ENCODE results near the gene MRPS33. TPM values are rescaled to one million over a fixed set of nuclear protein-coding genes. Genes with fewer than 3 reads are reported as not detected.

The MRPS33 gene
- total and polyA plus RNA-seq, 2 donors (not counting 1 experiment from before 2014, with no cell fraction given): 9.1 to 25.3 TPM

DNA sequence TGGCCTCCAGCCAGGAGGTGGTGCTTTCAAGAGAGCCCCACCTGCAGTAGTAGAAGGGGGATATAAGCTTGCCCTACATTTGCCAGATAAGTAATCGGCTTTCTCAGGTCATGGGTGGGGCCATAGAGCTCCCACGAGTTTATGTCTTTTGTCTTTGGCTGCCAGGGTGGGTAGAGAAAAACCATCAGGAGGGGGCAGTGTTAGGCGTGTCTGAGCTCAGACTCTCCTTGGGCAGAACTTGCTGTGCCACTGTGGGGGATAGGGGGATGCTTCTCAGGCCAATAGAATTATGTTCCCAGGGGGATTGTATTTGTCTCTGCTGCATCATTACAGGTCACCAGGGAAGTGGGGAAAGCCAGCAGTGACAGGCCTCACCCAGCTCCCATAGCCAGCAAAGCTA is 12.3 kb upstream of the MRPS33 start:
- peaks cover 66% of the 10 kb centered on the region for H3K27me3 Mint-ChIP-seq
- Histone ChIP-seq H3K4me1 (ENCODE audit: control insufficient read depth in 2 of 2, insufficient read depth in 2 of 2, low read length in 2 of 2) (no peaks in the 10 kb centered on the region), H3K27me3 (replicated peaks in 1 of 4; ENCODE audit: control extremely low read depth in 1 of 4, control insufficient read depth in 3 of 4, insufficient read depth in 4 of 4, low read length in 3 of 4) (peaks cover 0 to 15% (median 2%) of the 10 kb centered on the region in 4 experiments), H3K27ac (ENCODE audit: low read length in 2 of 2) (no peak overlapping the region), H3K79me2 (ENCODE audit: control insufficient read depth, insufficient read depth, low read length) (no peaks in the 10 kb centered on the region), H2AFZ (ENCODE audit: insufficient read depth, low read depth, low read length, poor library complexity, severe bottlenecking) (no peak overlapping the region), H3K9me3 (ENCODE audit: control extremely low read depth in 1 of 3, control insufficient read depth in 2 of 3, insufficient read depth in 1 of 3, low read length in 2 of 3) (peaks cover 0 to 12% (median 6%) of the 10 kb centered on the region in 3 donors), H3K9ac (ENCODE audit: low read length) (no peak overlapping the region), H3K4me3 (ENCODE audit: control extremely low read depth in 1 of 5, extremely low read depth in 1 of 5, insufficient read depth in 1 of 5, low read depth in 2 of 5, low read length in 4 of 5) (no peak overlapping the region), H4K20me1 (ENCODE audit: control insufficient read depth, insufficient read depth, low read length, poor library complexity, severe bottlenecking) (no peaks in the 10 kb centered on the region), H3K4me2 (replicated peaks; ENCODE audit: low read depth, low read length, poor library complexity, severe bottlenecking) (no peak overlapping the region), H3K36me3 (replicated peaks in 1 of 2; ENCODE audit: control extremely low read depth in 1 of 2, control insufficient read depth in 1 of 2, extremely low read depth in 1 of 2, insufficient read depth in 2 of 2, low read length in 1 of 2) (no peaks in the 10 kb centered on the region)
- DNase-seq: no peak
- CTCF ChIA-PET: no interaction called here
- 64% methylated on average over 3 of the region's 3 CpGs for WGBS (ENCODE audit: insufficient coverage)
- H3K4me3 Mint-ChIP-seq: no peak overlapping the region
- H3K4me1 Mint-ChIP-seq: no peaks in the 10 kb centered on the region
- ATAC-seq (ENCODE audit: low read depth): no peak
- peaks cover 7% of the 10 kb centered on the region for H3K9me3 Mint-ChIP-seq (ENCODE audit: insufficient read depth)
- H3K27ac Mint-ChIP-seq: no peak overlapping the region
- POLR2A ChIA-PET: no interaction called here
- TF ChIP-seq, protein P1, sequence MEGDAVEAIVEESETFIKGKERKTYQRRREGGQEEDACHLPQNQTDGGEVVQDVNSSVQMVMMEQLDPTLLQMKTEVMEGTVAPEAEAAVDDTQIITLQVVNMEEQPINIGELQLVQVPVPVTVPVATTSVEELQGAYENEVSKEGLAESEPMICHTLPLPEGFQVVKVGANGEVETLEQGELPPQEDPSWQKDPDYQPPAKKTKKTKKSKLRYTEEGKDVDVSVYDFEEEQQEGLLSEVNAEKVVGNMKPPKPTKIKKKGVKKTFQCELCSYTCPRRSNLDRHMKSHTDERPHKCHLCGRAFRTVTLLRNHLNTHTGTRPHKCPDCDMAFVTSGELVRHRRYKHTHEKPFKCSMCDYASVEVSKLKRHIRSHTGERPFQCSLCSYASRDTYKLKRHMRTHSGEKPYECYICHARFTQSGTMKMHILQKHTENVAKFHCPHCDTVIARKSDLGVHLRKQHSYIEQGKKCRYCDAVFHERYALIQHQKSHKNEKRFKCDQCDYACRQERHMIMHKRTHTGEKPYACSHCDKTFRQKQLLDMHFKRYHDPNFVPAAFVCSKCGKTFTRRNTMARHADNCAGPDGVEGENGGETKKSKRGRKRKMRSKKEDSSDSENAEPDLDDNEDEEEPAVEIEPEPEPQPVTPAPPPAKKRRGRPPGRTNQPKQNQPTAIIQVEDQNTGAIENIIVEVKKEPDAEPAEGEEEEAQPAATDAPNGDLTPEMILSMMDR (IDR thresholded peaks at IDR 0.05): no peak
- no peak for TF ChIP-seq EZH2 (IDR thresholded peaks at IDR 0.05; ENCODE audit: borderline replicate concordance, insufficient read depth, low read depth, low read length, poor library complexity, severe bottlenecking)
- intact Hi-C loops (cut with micrococcal nuclease): no loop called here

GRCh38 chr7:141024668-141025067 is 9.9 kb upstream of the MRPS33 start:
- Mint-ChIP-seq H3K27ac (no peak overlapping the region), H3K9me3 (ENCODE audit: insufficient read depth) (peaks cover 7% of the 10 kb centered on the region), H3K4me1 (no peaks in the 10 kb centered on the region), H3K27me3 (peaks cover 69% of the 10 kb centered on the region), H3K4me3 (no peak overlapping the region)
- TF ChIP-seq, protein P1 (IDR thresholded peaks at IDR 0.05): no peak
- H3K4me1 ChIP-seq (ENCODE audit: control insufficient read depth in 2 of 2, insufficient read depth in 2 of 2, low read length in 2 of 2): no peaks in the 10 kb centered on the region
- H3K36me3 ChIP-seq (replicated peaks in 1 of 2; ENCODE audit: control extremely low read depth in 1 of 2, control insufficient read depth in 1 of 2, extremely low read depth in 1 of 2, insufficient read depth in 2 of 2, low read length in 1 of 2): no peaks in the 10 kb centered on the region
- no peak overlapping the region for H3K27ac ChIP-seq (ENCODE audit: low read length in 2 of 2)
- no peak overlapping the region for H3K9ac ChIP-seq (ENCODE audit: low read length)
- intact Hi-C loops (cut with micrococcal nuclease): no loop called here
- H3K79me2 ChIP-seq (ENCODE audit: control insufficient read depth, insufficient read depth, low read length): no peaks in the 10 kb centered on the region
- POLR2A ChIA-PET: no interaction called here
- H3K4me3 ChIP-seq (ENCODE audit: control extremely low read depth in 1 of 5, extremely low read depth in 1 of 5, insufficient read depth in 1 of 5, low read depth in 2 of 5, low read length in 4 of 5): no peak overlapping the region
- no peak overlapping the region for H2AFZ ChIP-seq (ENCODE audit: insufficient read depth, low read depth, low read length, poor library complexity, severe bottlenecking)
- peaks cover 0 to 12% (median 6%) of the 10 kb centered on the region in 3 donors for H3K9me3 ChIP-seq (ENCODE audit: control extremely low read depth in 1 of 3, control insufficient read depth in 2 of 3, insufficient read depth in 1 of 3, low read length in 2 of 3)
- H3K4me2 ChIP-seq (replicated peaks; ENCODE audit: low read depth, low read length, poor library complexity, severe bottlenecking): no peak overlapping the region
- CTCF ChIA-PET: interaction anchor here (0.6 to 1.2 kb wide), 2 partner anchors 29 to 214 kb away, joined by 3 read pairs; no protein-coding TSS in a partner anchor
- H4K20me1 ChIP-seq (ENCODE audit: control insufficient read depth, insufficient read depth, low read length, poor library complexity, severe bottlenecking): no peaks in the 10 kb centered on the region
- ATAC-seq (ENCODE audit: low read depth) (no peak), DNase-seq (no peak)
- H3K27me3 ChIP-seq (replicated peaks in 1 of 4; ENCODE audit: control extremely low read depth in 1 of 4, control insufficient read depth in 3 of 4, insufficient read depth in 4 of 4, low read length in 3 of 4): peaks cover 0 to 10% (median 2%) of the 10 kb centered on the region in 4 experiments
- WGBS (ENCODE audit: insufficient coverage): no CpG with 5 or more reads among the region's 1 CpG
